HG03521 (cell line): ENCODE results near the gene FOXB2.

Experiments
- ATAC-seq: cut with Tn5 transposase; IDR thresholded peaks from one replicate; pipeline ENCODE4 v1.9.1; 2021; ENCODE audit warnings: mild to moderate bottlenecking, moderate library complexity; ENCODE audit not compliant: unreplicated experiment

The FOXB2 gene

DNA sequence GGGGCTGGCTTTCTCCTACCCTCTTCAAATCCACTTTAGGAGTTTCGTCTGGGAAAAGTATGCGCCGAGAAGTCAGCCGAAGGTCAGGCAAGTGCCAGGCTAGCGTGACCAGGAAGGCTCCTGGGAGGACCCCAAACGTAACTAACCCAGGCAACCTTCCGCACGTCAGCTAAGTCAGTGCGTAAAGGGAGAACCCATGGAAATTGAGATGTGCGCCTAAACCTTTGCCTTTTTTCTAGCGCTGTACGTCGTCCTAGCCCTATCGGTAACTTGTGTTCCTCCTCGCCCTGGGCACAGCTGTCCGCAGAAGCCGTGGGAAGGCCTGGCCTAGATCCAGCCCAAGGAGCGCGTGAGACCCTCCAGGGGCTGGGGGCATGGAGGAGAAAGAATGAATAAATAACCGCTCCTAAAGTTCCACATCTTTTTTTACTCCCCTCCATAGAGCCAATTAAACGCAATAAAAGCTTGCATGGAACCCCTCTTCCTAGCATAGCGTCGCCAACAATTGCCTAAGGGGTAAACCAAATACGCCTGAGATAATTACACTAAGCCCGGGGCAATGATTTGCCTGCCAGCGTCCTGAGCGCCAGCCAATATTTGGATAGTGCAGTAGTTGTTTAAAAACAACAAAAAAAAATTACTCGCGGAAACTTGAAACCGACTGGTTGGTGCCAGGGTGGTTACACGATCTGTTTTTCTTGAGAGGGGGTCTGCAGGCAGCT is 4.0 kb upstream of the FOXB2 start:
- no peak for ATAC-seq

GRCh38 chr9:77016121-77016525 is 3.3 kb upstream of the FOXB2 start:
- no peak for ATAC-seq

GRCh38 chr9:77016526-77017504 is 2.6 kb upstream of the FOXB2 start:
- ATAC-seq, result no peak

DNA sequence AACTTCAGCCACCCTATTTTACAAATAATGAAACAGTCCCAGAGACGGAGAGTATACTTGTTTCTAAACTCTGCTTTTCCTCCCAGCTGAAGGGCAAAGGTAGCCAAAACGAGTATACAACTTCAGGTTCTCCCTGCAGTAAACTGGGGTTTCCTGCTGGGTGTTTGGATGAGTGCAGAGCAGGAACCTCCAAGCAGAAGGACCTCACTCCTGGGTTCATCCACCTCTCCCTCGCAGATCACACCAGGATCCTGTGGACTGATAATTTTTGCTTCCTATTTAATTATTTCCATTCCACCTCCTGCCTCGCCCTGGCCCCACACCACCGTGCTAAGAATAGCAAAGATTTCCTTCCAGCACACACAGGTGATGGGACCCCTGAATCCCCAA is 2.0 kb upstream of the FOXB2 start:
- no peak for ATAC-seq

DNA sequence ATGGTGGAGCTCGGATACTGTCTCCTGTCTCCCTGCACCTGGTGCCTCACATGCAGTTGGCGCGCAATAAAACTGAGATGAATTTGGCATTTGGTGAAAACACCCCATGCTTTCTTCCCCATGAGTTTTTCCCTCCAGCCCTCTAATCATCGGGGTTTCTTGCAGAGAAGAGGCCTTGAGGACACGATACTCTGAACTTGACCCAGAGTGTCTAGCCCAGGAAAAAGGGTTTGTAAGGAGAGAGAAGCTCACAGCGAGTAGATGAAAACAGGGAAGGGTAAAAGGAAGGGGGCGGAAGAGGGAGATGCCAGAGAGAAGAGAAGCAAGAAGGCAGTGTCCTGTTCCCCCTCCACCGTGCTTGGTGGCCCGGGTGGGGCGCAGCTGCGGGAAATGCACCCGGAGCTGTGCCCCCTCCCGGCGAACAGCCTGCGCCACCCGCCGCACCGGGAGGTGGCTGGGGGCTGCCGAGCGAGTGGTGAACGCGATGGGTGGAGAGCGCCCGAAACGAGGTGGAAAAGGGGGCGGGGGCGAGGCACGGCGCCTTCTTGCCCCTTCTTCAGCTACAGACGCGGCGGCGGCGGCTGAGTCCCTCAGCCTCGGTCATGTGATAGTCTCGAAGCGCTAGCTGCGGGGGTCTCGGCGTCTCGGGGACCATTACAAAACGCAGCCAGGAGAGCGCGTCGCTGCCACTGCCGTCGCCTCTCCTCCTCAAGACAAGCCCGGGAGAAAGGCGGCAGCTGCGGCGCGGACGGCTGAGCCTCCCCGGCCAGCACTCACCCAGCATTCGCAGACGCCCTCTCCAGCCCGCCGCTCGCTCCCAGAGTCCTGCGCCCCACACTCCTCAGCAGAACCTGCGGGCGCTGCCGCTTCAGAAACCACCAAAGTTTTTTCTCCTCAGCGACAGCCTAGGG is 1.1 kb upstream of the FOXB2 start:
- no peak for ATAC-seq

GRCh38 chr9:77018969-77019235 is 553 bp upstream of the FOXB2 start:
- ATAC-seq, result no peak

DNA sequence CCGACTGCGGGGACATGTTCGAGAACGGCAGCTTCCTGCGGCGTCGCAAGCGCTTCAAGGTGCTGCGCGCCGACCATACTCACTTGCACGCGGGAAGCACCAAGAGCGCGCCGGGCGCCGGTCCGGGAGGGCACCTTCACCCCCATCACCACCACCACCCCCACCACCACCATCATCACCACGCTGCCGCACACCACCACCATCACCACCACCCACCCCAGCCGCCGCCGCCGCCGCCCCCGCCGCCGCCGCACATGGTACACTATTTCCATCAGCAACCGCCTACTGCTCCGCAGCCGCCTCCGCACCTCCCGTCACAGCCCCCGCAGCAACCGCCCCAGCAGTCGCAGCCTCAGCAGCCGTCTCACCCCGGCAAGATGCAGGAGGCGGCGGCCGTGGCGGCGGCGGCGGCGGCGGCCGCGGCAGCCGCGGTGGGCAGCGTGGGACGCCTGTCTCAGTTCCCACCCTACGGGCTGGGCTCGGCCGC is 514 bp downstream of the FOXB2 start:
- ATAC-seq, result no peak

GRCh38 chr9:77020413-77021290 is 1.2 kb downstream of the FOXB2 start:
- no peak for ATAC-seq

GRCh38 chr9:77021291-77021894 is 1.9 kb downstream of the FOXB2 start:
- no peak for ATAC-seq

DNA sequence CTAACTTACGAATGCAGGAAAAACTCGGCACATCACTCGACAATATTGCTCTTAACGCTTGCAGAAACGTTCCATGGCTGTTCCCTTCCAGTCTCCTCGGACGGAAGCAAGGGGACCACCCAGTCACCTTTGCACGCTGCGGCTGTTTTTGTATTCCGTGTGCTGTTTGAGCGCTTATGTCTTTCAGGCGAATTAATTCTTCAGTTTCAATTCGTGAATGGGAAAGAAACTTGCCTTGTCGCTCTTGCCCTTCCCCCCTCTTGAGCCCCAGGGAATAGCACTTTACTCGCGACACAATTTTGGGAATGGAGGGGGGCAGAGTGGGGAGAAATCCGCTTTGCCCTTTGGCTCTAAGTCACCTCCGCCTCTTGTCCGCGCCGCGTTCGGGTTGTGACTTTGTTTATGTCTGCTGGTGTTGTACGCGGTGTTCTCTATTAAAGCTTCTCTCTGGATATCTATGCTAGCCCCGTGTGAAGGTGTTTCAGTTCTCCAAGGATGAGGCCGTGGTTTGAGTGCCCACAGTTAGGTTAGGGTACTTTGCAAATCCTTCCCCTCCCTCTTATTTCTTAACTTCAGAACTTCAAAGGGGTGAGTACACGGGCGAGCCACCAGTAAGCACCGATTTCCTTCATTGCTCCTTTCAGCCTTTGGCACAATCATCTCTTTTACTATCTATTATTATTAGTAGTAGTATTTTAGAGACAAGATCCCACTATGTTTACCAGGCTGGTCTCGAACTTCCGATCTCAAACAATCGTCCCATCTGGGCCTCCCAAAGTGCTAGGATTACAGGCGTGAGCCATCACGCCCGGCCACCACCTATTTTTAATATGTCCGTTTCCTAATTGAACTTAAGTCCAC is 2.7 kb downstream of the FOXB2 start:
- ATAC-seq, result no peak

GRCh38 chr9:77022783-77023440 is 3.5 kb downstream of the FOXB2 start:
- no peak for ATAC-seq

GRCh38 chr9:77023726-77024125 is 4.3 kb downstream of the FOXB2 start:
- no peak for ATAC-seq

- no peak for ATAC-seq
Observed at GRCh38 chr9:77024776-77025545, 5.5 kb downstream of the FOXB2 start.

DNA sequence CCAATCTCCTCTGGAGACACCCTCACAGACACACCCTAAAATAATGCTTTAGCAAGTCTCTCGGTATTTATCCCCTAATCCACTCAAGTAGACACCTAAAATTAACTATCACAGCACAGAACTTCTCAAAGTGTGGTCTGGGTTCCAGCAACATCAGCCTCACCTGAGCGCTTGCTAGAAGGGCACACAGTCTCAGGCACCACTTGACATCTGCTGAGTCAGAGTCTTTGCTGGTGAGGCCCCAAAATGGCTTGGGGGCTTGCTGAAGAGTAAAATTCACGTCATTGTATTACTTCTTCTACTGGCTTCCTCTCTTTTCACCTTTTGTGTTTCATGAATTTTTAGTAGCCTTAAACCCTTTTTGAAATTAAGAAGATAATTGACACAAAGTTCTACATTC is 9.0 kb downstream of the FOXB2 start:
- ATAC-seq, result no peak

GRCh38 chr9:77030045-77030444 is 10.6 kb downstream of the FOXB2 start:
- no peak for ATAC-seq

- no peak for ATAC-seq
Observed at GRCh38 chr9:77038281-77039036, 19.0 kb downstream of the FOXB2 start.

DNA sequence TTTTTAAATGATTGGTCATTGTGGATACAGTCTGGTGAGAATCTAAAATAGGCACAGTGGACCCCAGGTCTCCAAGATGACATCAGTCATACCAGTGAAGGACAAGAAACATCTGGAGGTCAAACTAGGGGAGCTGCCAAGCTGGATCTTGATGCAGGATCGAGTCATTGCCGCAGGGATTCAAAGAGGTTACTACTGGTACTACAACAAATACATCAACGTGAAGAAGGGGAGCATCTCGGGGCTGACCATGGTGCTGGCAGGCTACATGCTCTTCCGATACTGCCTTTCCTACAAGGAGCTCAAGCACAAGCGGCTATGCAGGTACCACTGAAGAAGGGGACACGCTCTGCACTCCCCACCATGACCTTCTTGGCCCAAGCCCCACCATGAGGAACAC is 20.9 kb downstream of the FOXB2 start:
- no peak for ATAC-seq
